ENCODE results near the gene CTSZ.

DNA sequence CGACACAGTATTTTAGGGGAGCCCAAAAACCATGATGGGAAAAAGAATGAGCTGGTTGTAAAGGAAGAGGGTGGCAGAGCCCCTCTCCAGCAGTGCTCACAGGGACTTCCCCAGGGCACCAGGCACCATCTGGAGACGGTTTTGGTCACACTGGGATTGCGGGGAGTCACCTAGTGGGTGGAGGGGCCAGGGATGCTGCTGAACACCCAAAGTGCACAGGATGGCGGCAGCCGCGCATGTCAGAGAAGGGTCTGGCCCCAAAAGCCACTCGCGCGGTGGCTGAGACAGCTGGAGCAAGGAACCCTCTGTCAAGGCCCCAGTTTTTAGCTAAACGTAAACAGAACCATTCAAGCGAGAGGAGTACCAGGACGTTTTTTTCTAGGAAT, 10.8 kb downstream of the CTSZ start:
- TF ChIP-seq, protein P1, sequence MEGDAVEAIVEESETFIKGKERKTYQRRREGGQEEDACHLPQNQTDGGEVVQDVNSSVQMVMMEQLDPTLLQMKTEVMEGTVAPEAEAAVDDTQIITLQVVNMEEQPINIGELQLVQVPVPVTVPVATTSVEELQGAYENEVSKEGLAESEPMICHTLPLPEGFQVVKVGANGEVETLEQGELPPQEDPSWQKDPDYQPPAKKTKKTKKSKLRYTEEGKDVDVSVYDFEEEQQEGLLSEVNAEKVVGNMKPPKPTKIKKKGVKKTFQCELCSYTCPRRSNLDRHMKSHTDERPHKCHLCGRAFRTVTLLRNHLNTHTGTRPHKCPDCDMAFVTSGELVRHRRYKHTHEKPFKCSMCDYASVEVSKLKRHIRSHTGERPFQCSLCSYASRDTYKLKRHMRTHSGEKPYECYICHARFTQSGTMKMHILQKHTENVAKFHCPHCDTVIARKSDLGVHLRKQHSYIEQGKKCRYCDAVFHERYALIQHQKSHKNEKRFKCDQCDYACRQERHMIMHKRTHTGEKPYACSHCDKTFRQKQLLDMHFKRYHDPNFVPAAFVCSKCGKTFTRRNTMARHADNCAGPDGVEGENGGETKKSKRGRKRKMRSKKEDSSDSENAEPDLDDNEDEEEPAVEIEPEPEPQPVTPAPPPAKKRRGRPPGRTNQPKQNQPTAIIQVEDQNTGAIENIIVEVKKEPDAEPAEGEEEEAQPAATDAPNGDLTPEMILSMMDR (IDR thresholded peaks at IDR 0.05; ENCODE audit: borderline replicate concordance, extremely low read depth, low read length, poor library complexity, severe bottlenecking): no peak
- no peak for TF ChIP-seq EZH2 (IDR thresholded peaks at IDR 0.05; ENCODE audit: borderline replicate concordance, low read depth, low read length, severe bottlenecking)

Measured in DND-41 (cell line).